Measurements from ENCODE around the gene ZDHHC12. TPM values are rescaled to one million over a fixed set of nuclear protein-coding genes. Genes with fewer than 3 reads are reported as not detected.
A peak's percentile ranks its signal among the peaks of the same experiment; 100 is the strongest.

ZDHHC12 gene
- total RNA-seq, 1 donor, result 35.1 TPM

- H3K36me3 ChIP-seq (ENCODE audit: insufficient read depth, low read length), result no peaks in the 10 kb centered on the region
- H3K4me2 ChIP-seq (ENCODE audit: insufficient read depth, low read length), result no peak overlapping the region
- peaks cover 17% of the 10 kb centered on the region for H4K20me1 ChIP-seq (ENCODE audit: insufficient read depth, low read length)
- no peak for TF ChIP-seq CTCF (IDR thresholded peaks at IDR 0.05; ENCODE audit: extremely low read depth, low read depth, low read length)
- H3K9me3 ChIP-seq (ENCODE audit: low read depth, low read length), result no peaks in the 10 kb centered on the region
- H3K4me3 ChIP-seq (ENCODE audit: insufficient read depth, low read length), result no peak overlapping the region
- peak; percentile 30 for DNase-seq (ENCODE audit: insufficient read length, low spot score, missing footprints)
- H3K4me1 ChIP-seq (ENCODE audit: insufficient read depth, low read length), result no peaks in the 10 kb centered on the region
- H3K79me2 ChIP-seq (ENCODE audit: insufficient read depth, low read length), result peaks cover 35% of the 10 kb centered on the region
- H3K27ac ChIP-seq (ENCODE audit: low read depth, low read length), result no peak overlapping the region
- no peak overlapping the region for H2AFZ ChIP-seq (ENCODE audit: low read length)
- no peaks in the 10 kb centered on the region for H3K27me3 ChIP-seq (ENCODE audit: insufficient read depth, low read length)
Measured at GRCh38 chr9:128764361-128764760, 40.4 kb upstream of the ZDHHC12 start.

- peaks cover 22% of the 10 kb centered on the region for H3K79me2 ChIP-seq (ENCODE audit: insufficient read depth, low read length)
- H3K4me1 ChIP-seq (ENCODE audit: insufficient read depth, low read length), result no peaks in the 10 kb centered on the region
- no peak overlapping the region for H3K27ac ChIP-seq (ENCODE audit: low read depth, low read length)
- no peaks in the 10 kb centered on the region for H3K36me3 ChIP-seq (ENCODE audit: insufficient read depth, low read length)
- no peaks in the 10 kb centered on the region for H3K9me3 ChIP-seq (ENCODE audit: low read depth, low read length)
- H3K4me2 ChIP-seq (ENCODE audit: insufficient read depth, low read length), result no peak overlapping the region
- no peak overlapping the region for H3K4me3 ChIP-seq (ENCODE audit: insufficient read depth, low read length)
- no peaks in the 10 kb centered on the region for H3K27me3 ChIP-seq (ENCODE audit: insufficient read depth, low read length)
- no peak overlapping the region for H2AFZ ChIP-seq (ENCODE audit: low read length)
- peaks cover 14% of the 10 kb centered on the region for H4K20me1 ChIP-seq (ENCODE audit: insufficient read depth, low read length)
- DNase-seq (ENCODE audit: insufficient read length, low spot score, missing footprints), result peak; percentile 54
- TF ChIP-seq CTCF (IDR thresholded peaks at IDR 0.05; ENCODE audit: extremely low read depth, low read depth, low read length), result no peak
Measured at GRCh38 chr9:128762671-128763449, 38.9 kb upstream of the ZDHHC12 start.

DNA sequence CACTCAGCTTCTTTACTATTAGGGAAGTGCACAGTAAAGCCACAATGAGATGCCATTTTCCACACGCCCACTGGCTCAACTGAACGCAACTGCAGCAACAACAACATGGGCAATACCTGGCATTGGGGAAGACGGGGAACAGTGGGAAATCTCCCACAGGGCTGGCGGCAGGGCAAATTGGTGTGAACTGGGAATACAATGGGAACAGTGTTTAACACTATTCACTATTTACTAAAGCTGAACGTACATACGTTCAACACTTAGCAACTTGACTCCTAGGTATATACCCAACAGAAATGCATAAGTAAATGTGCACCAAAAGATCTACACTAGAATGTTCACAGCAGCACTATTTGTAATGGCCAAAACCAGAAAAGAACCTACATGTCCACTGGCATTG is 33.7 kb upstream of the ZDHHC12 start:
- H3K27ac ChIP-seq (ENCODE audit: low read depth, low read length), result no peak overlapping the region
- peaks cover 9% of the 10 kb centered on the region for H3K79me2 ChIP-seq (ENCODE audit: insufficient read depth, low read length)
- no peak overlapping the region for H2AFZ ChIP-seq (ENCODE audit: low read length)
- TF ChIP-seq CTCF (IDR thresholded peaks at IDR 0.05; ENCODE audit: extremely low read depth, low read depth, low read length), result no peak
- H3K27me3 ChIP-seq (ENCODE audit: insufficient read depth, low read length), result no peaks in the 10 kb centered on the region
- peaks cover 13% of the 10 kb centered on the region for H3K36me3 ChIP-seq (ENCODE audit: insufficient read depth, low read length)
- no peak for DNase-seq (ENCODE audit: insufficient read length, low spot score, missing footprints)
- H3K4me2 ChIP-seq (ENCODE audit: insufficient read depth, low read length), result no peak overlapping the region
- H3K9me3 ChIP-seq (ENCODE audit: low read depth, low read length), result no peaks in the 10 kb centered on the region
- no peaks in the 10 kb centered on the region for H3K4me1 ChIP-seq (ENCODE audit: insufficient read depth, low read length)
- H4K20me1 ChIP-seq (ENCODE audit: insufficient read depth, low read length), result peaks cover 14% of the 10 kb centered on the region
- no peak overlapping the region for H3K4me3 ChIP-seq (ENCODE audit: insufficient read depth, low read length)

DNA sequence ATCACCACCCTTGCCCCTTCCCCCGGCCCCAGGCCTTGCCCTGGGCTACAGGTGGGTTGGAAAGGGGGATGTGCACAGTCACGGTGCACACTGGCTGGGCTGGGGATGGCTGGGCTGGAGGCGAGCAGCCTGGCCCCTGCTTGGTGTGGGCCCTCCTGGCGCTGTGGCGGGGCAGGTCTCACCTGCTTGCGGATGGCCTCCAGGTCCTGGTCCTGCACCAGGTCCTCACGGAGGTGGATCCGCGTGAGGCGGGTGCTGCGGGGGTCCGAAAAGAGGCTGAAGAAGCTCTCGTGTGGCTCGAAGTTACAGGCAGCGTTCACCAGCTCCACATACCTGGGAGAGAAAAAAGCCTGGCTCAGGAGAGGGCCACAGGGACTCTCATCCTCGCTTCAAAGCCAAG is 29.7 kb upstream of the ZDHHC12 start:
- TF ChIP-seq CTCF (IDR thresholded peaks at IDR 0.05; ENCODE audit: extremely low read depth, low read depth, low read length), result no peak
- DNase-seq (ENCODE audit: insufficient read length, low spot score, missing footprints), result no peak
- no peaks in the 10 kb centered on the region for H3K9me3 ChIP-seq (ENCODE audit: low read depth, low read length)

More for the DNA sequence above, 29.7 kb upstream of the ZDHHC12 start:
- Histone ChIP-seq H3K4me1 (ENCODE audit: insufficient read depth, low read length) (no peaks in the 10 kb centered on the region), H2AFZ (ENCODE audit: low read length) (no peak overlapping the region), H3K27ac (ENCODE audit: low read depth, low read length) (no peak overlapping the region), H4K20me1 (ENCODE audit: insufficient read depth, low read length) (peaks cover 14% of the 10 kb centered on the region), H3K4me2 (ENCODE audit: insufficient read depth, low read length) (no peak overlapping the region), H3K79me2 (ENCODE audit: insufficient read depth, low read length) (peaks cover 5% of the 10 kb centered on the region), H3K4me3 (ENCODE audit: insufficient read depth, low read length) (no peak overlapping the region), H3K36me3 (ENCODE audit: insufficient read depth, low read length) (peaks cover 29% of the 10 kb centered on the region), H3K27me3 (ENCODE audit: insufficient read depth, low read length) (no peaks in the 10 kb centered on the region)
